ENCODE results near the gene ACO1.

ACO1 gene

GRCh38 chr9:32395510-32396216, 11.2 kb downstream of the ACO1 start:
- no peak for TF ChIP-seq CTCF (IDR thresholded peaks at IDR 0.05; ENCODE audit: extremely low read depth, missing control alignments)
- DNase-seq (ENCODE audit: low spot score): no peak

- no peak for TF ChIP-seq CTCF (IDR thresholded peaks at IDR 0.05; ENCODE audit: extremely low read depth, missing control alignments)
- no peak for DNase-seq (ENCODE audit: low spot score)
These were observed 13.8 kb downstream of the ACO1 start for GRCh38 chr9:32398207-32398606.

- no peak for DNase-seq (ENCODE audit: low spot score)
- no peak for TF ChIP-seq CTCF (IDR thresholded peaks at IDR 0.05; ENCODE audit: extremely low read depth, missing control alignments)
These were observed 14.8 kb downstream of the ACO1 start for GRCh38 chr9:32399110-32399815.

- no peak for TF ChIP-seq CTCF (IDR thresholded peaks at IDR 0.05; ENCODE audit: extremely low read depth, missing control alignments)
These were observed 17.0 kb downstream of the ACO1 start for GRCh38 chr9:32401488-32401887.

GRCh38 chr9:32403567-32404260, 19.3 kb downstream of the ACO1 start:
- TF ChIP-seq CTCF (IDR thresholded peaks at IDR 0.05; ENCODE audit: extremely low read depth, missing control alignments): no peak
- DNase-seq (ENCODE audit: low spot score): no peak

More at GRCh38 chr9:32401488-32401887, 17.0 kb downstream of the ACO1 start:
- no peak for DNase-seq (ENCODE audit: low spot score)

- no peak for DNase-seq (ENCODE audit: low spot score)
- TF ChIP-seq CTCF (IDR thresholded peaks at IDR 0.05; ENCODE audit: extremely low read depth, missing control alignments): no peak
These were observed 20.0 kb downstream of the ACO1 start for GRCh38 chr9:32404402-32404801.

GRCh38 chr9:32404856-32405255, 20.4 kb downstream of the ACO1 start:
- TF ChIP-seq CTCF (IDR thresholded peaks at IDR 0.05; ENCODE audit: extremely low read depth, missing control alignments): no peak
- no peak for DNase-seq (ENCODE audit: low spot score)
